Endothelial cell (in vitro differentiated cells): ENCODE measurements around the gene LGALS9. TPM values are rescaled to one million over a fixed set of nuclear protein-coding genes. Genes with fewer than 3 reads are reported as not detected.
"Not testable (repeated sequence)": the region's sequence is repeated elsewhere in the genome, so short reads cannot be mapped to it uniquely, and the experiment has no call there.

Experiments
- DNase-seq: peaks from one replicate; pipeline ENCODE4 v3.0.0; 2021; ENCODE audit warnings: low spot score
- H3K27ac Mint-ChIP-seq: one replicate; pipeline ENCODE4 v1.8.0; 2021; ENCODE audit warnings: mixed read lengths, inconsistent platforms; ENCODE audit not compliant: unreplicated experiment
- H3K27me3 Mint-ChIP-seq: one replicate; pipeline ENCODE4 v1.8.0; 2021; ENCODE audit warnings: mild to moderate bottlenecking, moderate library complexity, mixed read lengths, inconsistent platforms; ENCODE audit not compliant: unreplicated experiment
- H3K36me3 Mint-ChIP-seq: one replicate; pipeline ENCODE4 v1.8.0; 2021; ENCODE audit warnings: mild to moderate bottlenecking, low read depth, mixed read lengths, inconsistent platforms; ENCODE audit not compliant: unreplicated experiment
- H3K4me1 Mint-ChIP-seq: one replicate; pipeline ENCODE4 v1.8.0; 2021; ENCODE audit warnings: mild to moderate bottlenecking, mixed read lengths, inconsistent platforms; ENCODE audit not compliant: unreplicated experiment
- H3K4me3 Mint-ChIP-seq: one replicate; pipeline ENCODE4 v1.8.0; 2021; ENCODE audit warnings: mild to moderate bottlenecking, mixed read lengths, inconsistent platforms; ENCODE audit not compliant: unreplicated experiment
- H3K9me3 Mint-ChIP-seq: one replicate; pipeline ENCODE4 v1.8.0; 2021; ENCODE audit warnings: mixed read lengths, inconsistent platforms; ENCODE audit not compliant: unreplicated experiment
- CTCF ChIP-seq: fragments of 200-600 bp; sonication (generic); IDR thresholded peaks from one replicate; pipeline ENCODE4 v1.5.0; 2021; ENCODE audit warnings: antibody characterized with exemption; ENCODE audit not compliant: unreplicated experiment
- total RNA-seq: library from RNA; stranded (reverse); fragmentation: NEBNext Ultra II Directional; extraction: Animal tissue kit (Norgen Biotek cat#: 25700); gene quantifications from one replicate; pipeline ENCODE4 v1.2.1, GENCODE V29; 2021; ENCODE audit not compliant: unreplicated experiment

LGALS9 gene
- total RNA-seq, 1 donor from 2014 or later = 5.8 TPM

- no peak for TF ChIP-seq CTCF
- Mint-ChIP-seq H3K27ac (no peak overlapping the region), H3K36me3 (no peaks in the 10 kb centered on the region), H3K4me1 (peaks cover 18% of the 10 kb centered on the region), H3K4me3 (no peak overlapping the region), H3K27me3 (peaks cover 14% of the 10 kb centered on the region), H3K9me3 (no peaks in the 10 kb centered on the region)
- DNase-seq = no peak
Measured at GRCh38 chr17:27650836-27651235, 19.8 kb downstream of the LGALS9 start.

GRCh38 chr17:27651411-27652345, 20.7 kb downstream of the LGALS9 start:
- H3K9me3 Mint-ChIP-seq = no peaks in the 10 kb centered on the region
- no peak overlapping the region for H3K27ac Mint-ChIP-seq
- H3K36me3 Mint-ChIP-seq = no peaks in the 10 kb centered on the region
- peaks cover 14% of the 10 kb centered on the region for H3K27me3 Mint-ChIP-seq
- H3K4me3 Mint-ChIP-seq = no peak overlapping the region
- H3K4me1 Mint-ChIP-seq = peaks cover 18% of the 10 kb centered on the region
- DNase-seq = peak; percentile 69
- TF ChIP-seq CTCF = peak; percentile 87

GRCh38 chr17:27653449-27653971, 22.5 kb downstream of the LGALS9 start:
- Mint-ChIP-seq H3K27me3 (peaks cover 16% of the 10 kb centered on the region), H3K4me1 (peaks cover 18% of the 10 kb centered on the region)
- DNase-seq, H3K27ac Mint-ChIP-seq, H3K4me3 Mint-ChIP-seq, H3K9me3 Mint-ChIP-seq, H3K36me3 Mint-ChIP-seq: not testable (repeated sequence)

- no peaks in the 10 kb centered on the region for H3K9me3 Mint-ChIP-seq
- H3K4me3 Mint-ChIP-seq = no peak overlapping the region
- no peaks in the 10 kb centered on the region for H3K36me3 Mint-ChIP-seq
- peaks cover 16% of the 10 kb centered on the region for H3K27me3 Mint-ChIP-seq
- H3K4me1 Mint-ChIP-seq = peaks cover 18% of the 10 kb centered on the region
- DNase-seq = no peak
- TF ChIP-seq CTCF = no peak
- no peak overlapping the region for H3K27ac Mint-ChIP-seq
Measured at GRCh38 chr17:27654136-27654535, 23.1 kb downstream of the LGALS9 start.

- peak; percentile 87 for DNase-seq
- no peak overlapping the region for H3K4me3 Mint-ChIP-seq
- peaks cover 16% of the 10 kb centered on the region for H3K27me3 Mint-ChIP-seq
- H3K36me3 Mint-ChIP-seq = no peaks in the 10 kb centered on the region
- H3K4me1 Mint-ChIP-seq = peaks cover 18% of the 10 kb centered on the region
- H3K27ac Mint-ChIP-seq = no peak overlapping the region
- TF ChIP-seq CTCF = peak; percentile 99
- H3K9me3 Mint-ChIP-seq = no peaks in the 10 kb centered on the region
Measured at GRCh38 chr17:27654654-27655524, 23.9 kb downstream of the LGALS9 start.

- H3K27ac Mint-ChIP-seq, DNase-seq, H3K4me3 Mint-ChIP-seq, H3K9me3 Mint-ChIP-seq, H3K36me3 Mint-ChIP-seq: not testable (repeated sequence)
- Mint-ChIP-seq H3K27me3 (peaks cover 13% of the 10 kb centered on the region), H3K4me1 (peaks cover 18% of the 10 kb centered on the region)
Measured at GRCh38 chr17:27655525-27656111, 24.6 kb downstream of the LGALS9 start.

- H3K36me3 Mint-ChIP-seq, H3K9me3 Mint-ChIP-seq: not testable (repeated sequence)
Measured at GRCh38 chr17:27656620-27657019, 25.6 kb downstream of the LGALS9 start.

More at GRCh38 chr17:27656620-27657019, 25.6 kb downstream of the LGALS9 start:
- not testable (repeated sequence) for H3K27ac Mint-ChIP-seq, DNase-seq, H3K4me3 Mint-ChIP-seq
- Mint-ChIP-seq H3K27me3 (peaks cover 13% of the 10 kb centered on the region), H3K4me1 (peaks cover 15% of the 10 kb centered on the region)
